Activated naive CD4-positive, alpha-beta T cell treated with anti-CD3 and anti-CD28 coated beads, Interleukin-2, amount 10 ng/mL, durations not matched to agents 5 hours and 36 hours (primary cell): ENCODE results near the gene ATP8B2. TPM values are rescaled to one million over a fixed set of nuclear protein-coding genes. Genes with fewer than 3 reads are reported as not detected.

Experiments
- total RNA-seq, 2 experiments: library from RNA; stranded (reverse); gene quantifications; one replicate each; pipeline ENCODE4 v1.2.3, GENCODE V29; 2021

The ATP8B2 gene
- total RNA-seq, result 100 to 1,000 TPM; 146 to 156 TPM

GRCh38 chr1:154324669-154325582, at the start of gene ATP8B2:
ATP8B2 (plus strand) TSS chr1:154325525; CDS start chr1:154328142, 2,617 bp downstream.

DNA sequence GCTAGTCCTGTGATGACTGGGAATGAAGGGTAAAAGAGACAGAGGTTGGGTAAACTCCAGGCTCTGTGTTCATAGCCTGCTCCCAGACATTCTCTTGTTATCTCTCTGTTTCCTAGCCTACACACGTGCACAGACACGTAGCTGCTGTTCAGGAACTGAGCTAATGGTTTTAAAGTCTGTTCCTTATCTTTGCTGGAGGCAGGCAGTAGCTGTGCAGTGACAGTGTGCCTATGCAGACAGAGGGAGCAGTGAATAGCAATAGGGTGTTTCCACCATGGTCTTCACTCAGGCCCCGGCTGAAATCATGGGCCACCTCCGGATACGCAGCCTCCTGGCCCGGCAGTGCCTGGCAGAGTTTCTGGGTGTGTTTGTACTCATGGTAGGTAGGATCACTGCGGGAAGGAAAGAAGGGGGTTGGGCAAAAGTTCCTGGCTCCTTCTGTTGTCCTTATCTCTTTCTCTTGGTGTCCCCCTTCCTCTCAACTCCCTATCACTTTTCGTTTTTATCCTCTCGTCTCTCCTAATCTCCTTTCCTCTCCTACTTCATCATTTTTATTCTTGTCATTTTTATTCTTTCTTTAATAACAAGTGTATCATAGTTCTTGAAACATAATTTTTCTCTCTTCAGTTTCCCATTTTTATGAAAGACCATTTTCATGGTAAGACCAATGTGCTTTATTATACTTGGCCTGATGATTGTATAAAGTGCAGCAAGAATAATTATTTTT, 4.3 kb upstream of the ATP8B2 start, which contains the start of gene AQP10:
TSS of gene AQP10 (plus strand) at position 212 of the 727 bp plus-strand sequence. CDS start at position 275, 63 bp downstream.

Other genes starting within 250 kb of the ATP8B2 start
- gene NUP210L, start 170.5 kb upstream of the ATP8B2 start, total RNA-seq, result under 1 TPM; 0.08 to 0.10 TPM
- gene TPM3, start 133.4 kb upstream of the ATP8B2 start, total RNA-seq, result 100 to 1,000 TPM; 686 to 725 TPM
- gene CFAP141, start 119.2 kb upstream of the ATP8B2 start, total RNA-seq, result not detected
- 100 to 1,000 TPM; 180 to 183 TPM for gene UBAP2L, start 104.6 kb upstream of the ATP8B2 start, total RNA-seq
- gene HAX1, start 52.9 kb upstream of the ATP8B2 start, total RNA-seq, result 10 to 100 TPM; 96.6 to 97.2 TPM
- gene AQP10, start 4.4 kb upstream of the ATP8B2 start, total RNA-seq, result not detected
- 10 to 100 TPM; 10.9 to 11.6 TPM for gene IL6R, start 79.8 kb downstream of the ATP8B2 start, total RNA-seq
- gene TDRD10, start 176.7 kb downstream of the ATP8B2 start, total RNA-seq, result not detected
- gene SHE, start 176.9 kb downstream of the ATP8B2 start, total RNA-seq, result not detected
- 100 to 1,000 TPM in 1 of 2 experiments, 10 to 100 TPM in 1; 92.2 to 106 TPM for gene UBE2Q1, start 233.1 kb downstream of the ATP8B2 start, total RNA-seq
- not detected for gene CHRNB2, start 242.3 kb downstream of the ATP8B2 start, total RNA-seq